DND-41 (cell line): ENCODE measurements around the gene HNRNPR.

Source experiments
- ATAC-seq: fragments of 200-7000 bp; cut with Tn5 transposase; 3 replicates; pipeline ENCODE4 v1.9.1; 2021; ENCODE audit warnings: low read depth; ENCODE audit not compliant: insufficient read depth
- DNase-seq: peaks from one replicate; pipeline ENCODE4 v3.0.0-alpha.2; 2020
- H2AFZ ChIP-seq: 2 replicates; pipeline ENCODE4 v1.6.0; 2012; ENCODE audit warnings: low read depth, low read length
- H3K27ac ChIP-seq: 2 replicates; pipeline ENCODE4 v1.5.1; 2012; ENCODE audit warnings: low read length, inconsistent platforms
- H3K27me3 ChIP-seq: fragments of 200-600 bp; sonication (generic); 2 replicates; pipeline ENCODE4 v1.6.0; 2012; ENCODE audit warnings: low read length, mild to moderate bottlenecking, inconsistent platforms; ENCODE audit not compliant: insufficient read depth, poor library complexity
- H3K36me3 ChIP-seq: 2 replicates; pipeline ENCODE4 v1.5.1; 2012; ENCODE audit warnings: low read length, inconsistent platforms; ENCODE audit not compliant: insufficient read depth
- H3K4me1 ChIP-seq: 2 replicates; pipeline ENCODE4 v1.5.1; 2012; ENCODE audit warnings: mild to moderate bottlenecking, low read length; ENCODE audit not compliant: insufficient read depth
- H3K4me2 ChIP-seq: 2 replicates; pipeline ENCODE4 v1.6.0; 2012; ENCODE audit warnings: mild to moderate bottlenecking, moderate library complexity, low read length, inconsistent platforms; ENCODE audit not compliant: insufficient read depth
- H3K4me3 ChIP-seq, 2 experiments: fragments of 200-600 bp in 1 of 2; shearing (Covaris generic) in 1 of 2; 2 replicates each; pipeline ENCODE4 v1.5.1; 2012 to 2016; ENCODE audit warnings: inconsistent platforms in 2 of 2, low read length in 2 of 2, mild to moderate bottlenecking in 2 of 2, low read depth in 1 of 2, moderate library complexity in 1 of 2
- H3K79me2 ChIP-seq: 2 replicates; pipeline ENCODE4 v1.6.0; 2012; ENCODE audit warnings: low read length, inconsistent platforms; ENCODE audit not compliant: insufficient read depth
- H3K9ac ChIP-seq: 2 replicates; pipeline ENCODE4 v1.6.0; 2012; ENCODE audit warnings: low read depth, mild to moderate bottlenecking, inconsistent platforms, low read length, moderate library complexity
- H3K9me3 ChIP-seq: 2 replicates; pipeline ENCODE4 v1.5.1; 2012; ENCODE audit warnings: low read length, moderate library complexity, mild to moderate bottlenecking, inconsistent platforms; ENCODE audit not compliant: insufficient read depth, severe bottlenecking
- H4K20me1 ChIP-seq: 2 replicates; pipeline ENCODE4 v1.6.0; 2012; ENCODE audit warnings: low read length; ENCODE audit not compliant: insufficient read depth
- CTCF ChIP-seq: IDR thresholded peaks from 2 replicates; pipeline ENCODE4 v1.5.1; 2012; ENCODE audit warnings: borderline replicate concordance, low read length, moderate library complexity, mild to moderate bottlenecking; ENCODE audit not compliant: poor library complexity, severe bottlenecking; ENCODE audit errors: extremely low read depth
- EZH2 ChIP-seq: IDR thresholded peaks from 3 replicates; pipeline ENCODE4 v1.6.1; 2012; ENCODE audit warnings: borderline replicate concordance, low read depth, mild to moderate bottlenecking, moderate library complexity, low read length, inconsistent platforms; ENCODE audit not compliant: severe bottlenecking

Gene HNRNPR

GRCh38 chr1:23288671-23289070 lies 55.4 kb downstream of the HNRNPR start:
- Histone ChIP-seq H3K4me1 (no peaks in the 10 kb centered on the region), H3K9me3 (no peaks in the 10 kb centered on the region), H3K27me3 (no peaks in the 10 kb centered on the region), H2AFZ (no peak overlapping the region), H3K9ac (no peak overlapping the region), H3K79me2 (no peaks in the 10 kb centered on the region), H3K27ac (no peak overlapping the region), H3K36me3 (peaks cover 69% of the 10 kb centered on the region), H3K4me3 (no peak overlapping the region), H4K20me1 (peaks cover 6% of the 10 kb centered on the region; the same call in 1 of the 2 replicates), H3K4me2 (no peak overlapping the region)
- no peak for TF ChIP-seq EZH2
- TF ChIP-seq CTCF, result no peak
- no peak for DNase-seq
- ATAC-seq, result no peak

GRCh38 chr1:23288201-23288600 lies 55.9 kb downstream of the HNRNPR start:
- H3K4me3 ChIP-seq, result no peak overlapping the region
- H3K27ac ChIP-seq, result no peak overlapping the region
- no peaks in the 10 kb centered on the region for H3K4me1 ChIP-seq
- no peak for ATAC-seq
- no peaks in the 10 kb centered on the region for H3K27me3 ChIP-seq
- no peak overlapping the region for H2AFZ ChIP-seq
- H3K9me3 ChIP-seq, result no peaks in the 10 kb centered on the region
- H4K20me1 ChIP-seq, result peaks cover 6% of the 10 kb centered on the region; the same call in 1 of the 2 replicates
- DNase-seq, result no peak
- no peaks in the 10 kb centered on the region for H3K79me2 ChIP-seq
- no peak overlapping the region for H3K4me2 ChIP-seq
- H3K36me3 ChIP-seq, result peaks cover 74% of the 10 kb centered on the region
- no peak overlapping the region for H3K9ac ChIP-seq
- TF ChIP-seq CTCF, result no peak
- TF ChIP-seq EZH2, result no peak

GRCh38 chr1:23286401-23286800 lies 57.7 kb downstream of the HNRNPR start:
- no peak overlapping the region for H2AFZ ChIP-seq
- no peak for ATAC-seq
- H3K27me3 ChIP-seq, result no peaks in the 10 kb centered on the region
- no peak overlapping the region for H3K4me2 ChIP-seq
- H3K4me1 ChIP-seq, result no peaks in the 10 kb centered on the region
- no peaks in the 10 kb centered on the region for H3K79me2 ChIP-seq
- no peak overlapping the region for H3K9ac ChIP-seq
- peaks cover 82% of the 10 kb centered on the region for H3K36me3 ChIP-seq
- peaks cover 6% of the 10 kb centered on the region; the same call in 1 of the 2 replicates for H4K20me1 ChIP-seq
- no peak for TF ChIP-seq CTCF
- TF ChIP-seq EZH2, result no peak
- H3K27ac ChIP-seq, result no peak overlapping the region
- no peak for DNase-seq
- H3K4me3 ChIP-seq, result no peak overlapping the region
- H3K9me3 ChIP-seq, result no peaks in the 10 kb centered on the region
